ENCODE data around the gene GLT8D1. TPM values are rescaled to one million over a fixed set of nuclear protein-coding genes. Genes with fewer than 3 reads are reported as not detected.
"Not testable (repeated sequence)": the region's sequence is repeated elsewhere in the genome, so short reads cannot be mapped to it uniquely, and the experiment has no call there.

The GLT8D1 gene
- total RNA-seq, 1 experiment from 2014 or later: 26.5 TPM

GRCh38 chr3:52679199-52679538 lies 26.4 kb downstream of the GLT8D1 start:
- CTCF ChIA-PET: no interaction called here
- intact Hi-C loops (cut with micrococcal nuclease; ENCODE audit: unreplicated experiment): no loop called here
- H3K9me3 ChIP-seq (ENCODE audit: low read depth, low read length, poor library complexity, severe bottlenecking): no peaks in the 10 kb centered on the region

GRCh38 chr3:52678265-52679198 lies 27.1 kb downstream of the GLT8D1 start:
- TF ChIP-seq EZH2 (IDR thresholded peaks at IDR 0.05; ENCODE audit: borderline replicate concordance, low read depth, low read length, poor library complexity, severe bottlenecking) (no peak), CTCF (conservative IDR thresholded peaks at IDR 0.05; ENCODE audit: low read depth, low read length) (no peak)
- no peak overlapping the region for H3K4me3 ChIP-seq (ENCODE audit: low read depth, low read length, poor library complexity, severe bottlenecking)
- BruUV-seq (replicated peaks): no TSS peak
- no peaks in the 10 kb centered on the region for H3K27me3 ChIP-seq (replicated peaks; ENCODE audit: insufficient read depth, low read depth, low read length, poor library complexity)
- H3K4me1 ChIP-seq (ENCODE audit: insufficient read depth, low read length, poor library complexity, severe bottlenecking): peaks cover 7% of the 10 kb centered on the region
- H3K36me3 ChIP-seq (ENCODE audit: insufficient read depth, low read length, poor library complexity, severe bottlenecking): peaks cover 27% of the 10 kb centered on the region
- CTCF ChIA-PET: no interaction called here
- H3K9me3 ChIP-seq (ENCODE audit: low read depth, low read length, poor library complexity, severe bottlenecking): no peaks in the 10 kb centered on the region
- POLR2A ChIA-PET (ENCODE audit: low non-redundant PET): interaction anchor here (0.6 kb wide), 1 partner anchor 398 kb away, joined by 7 read pairs; no protein-coding TSS in a partner anchor
- DNase-seq (ENCODE audit: low spot score): no peak
- intact Hi-C loops (cut with micrococcal nuclease; ENCODE audit: unreplicated experiment): no loop called here
- H3K27ac ChIP-seq (ENCODE audit: low read depth, low read length, poor library complexity, severe bottlenecking): peak overlapping the region; percentile 68

More at GRCh38 chr3:52679199-52679538, 26.4 kb downstream of the GLT8D1 start:
- no TSS peak for BruUV-seq (replicated peaks)
- peaks cover 7% of the 10 kb centered on the region for H3K4me1 ChIP-seq (ENCODE audit: insufficient read depth, low read length, poor library complexity, severe bottlenecking)
- H3K4me3 ChIP-seq (ENCODE audit: low read depth, low read length, poor library complexity, severe bottlenecking): no peak overlapping the region
- H3K27me3 ChIP-seq (replicated peaks; ENCODE audit: insufficient read depth, low read depth, low read length, poor library complexity): no peaks in the 10 kb centered on the region
- DNase-seq (ENCODE audit: low spot score): peak; percentile 1
- peak overlapping the region; percentile 68 for H3K27ac ChIP-seq (ENCODE audit: low read depth, low read length, poor library complexity, severe bottlenecking)
- TF ChIP-seq CTCF (conservative IDR thresholded peaks at IDR 0.05; ENCODE audit: low read depth, low read length): no peak
- no peak for TF ChIP-seq EZH2 (IDR thresholded peaks at IDR 0.05; ENCODE audit: borderline replicate concordance, low read depth, low read length, poor library complexity, severe bottlenecking)
- POLR2A ChIA-PET (ENCODE audit: low non-redundant PET): no interaction called here
- peaks cover 27% of the 10 kb centered on the region for H3K36me3 ChIP-seq (ENCODE audit: insufficient read depth, low read length, poor library complexity, severe bottlenecking)

- H3K27me3 ChIP-seq (replicated peaks; ENCODE audit: insufficient read depth, low read depth, low read length, poor library complexity); H3K9me3 ChIP-seq (ENCODE audit: low read depth, low read length, poor library complexity, severe bottlenecking); CTCF ChIA-PET; BruUV-seq (replicated peaks); H3K4me3 ChIP-seq (ENCODE audit: low read depth, low read length, poor library complexity, severe bottlenecking); DNase-seq (ENCODE audit: low spot score); intact Hi-C loops (cut with micrococcal nuclease; ENCODE audit: unreplicated experiment); H3K27ac ChIP-seq (ENCODE audit: low read depth, low read length, poor library complexity, severe bottlenecking); H3K4me1 ChIP-seq (ENCODE audit: insufficient read depth, low read length, poor library complexity, severe bottlenecking); POLR2A ChIA-PET (ENCODE audit: low non-redundant PET): not testable (repeated sequence)
- peaks cover 30% of the 10 kb centered on the region for H3K36me3 ChIP-seq (ENCODE audit: insufficient read depth, low read length, poor library complexity, severe bottlenecking)
Measured at GRCh38 chr3:52676201-52676600, 29.4 kb downstream of the GLT8D1 start.
